MM.1S (cell line): ENCODE measurements around the gene RALGAPA2.

Source experiments
- DNase-seq: peaks from one replicate; pipeline ENCODE4 v3.0.0-alpha.2; 2015
- H2AFZ ChIP-seq: fragments of 300-600 bp; sonication (generic); 2 replicates; pipeline ENCODE4 v1.6.0; 2016; ENCODE audit warnings: antibody characterized with exemption, low read length
- H3F3A ChIP-seq: fragments of 300-600 bp; sonication (generic); 2 replicates; pipeline ENCODE4 v1.6.1; 2016; ENCODE audit warnings: mild to moderate bottlenecking, antibody characterized with exemption, low read length, moderate library complexity, mixed read lengths; ENCODE audit not compliant: insufficient read depth
- H3K27ac ChIP-seq: fragments of 300-600 bp; sonication (generic); 2 replicates; pipeline ENCODE4 v1.5.1; 2016; ENCODE audit warnings: mild to moderate bottlenecking, low read length
- H3K27me3 ChIP-seq: fragments of 300-600 bp; sonication (generic); replicated peaks from 2 replicates; pipeline ENCODE4 v1.6.0; 2016; ENCODE audit warnings: low read length; ENCODE audit not compliant: insufficient read depth
- H3K36me3 ChIP-seq: fragments of 300-600 bp; sonication (generic); replicated peaks from 2 replicates; pipeline ENCODE4 v1.6.1; 2016; ENCODE audit warnings: mild to moderate bottlenecking, low read length, mixed read lengths; ENCODE audit not compliant: insufficient read depth
- H3K4me1 ChIP-seq: fragments of 300-600 bp; sonication (generic); 2 replicates; pipeline ENCODE4 v1.6.1; 2016; ENCODE audit warnings: low read length, mixed read lengths
- H3K4me2 ChIP-seq: fragments of 300-600 bp; sonication (generic); 2 replicates; pipeline ENCODE4 v1.6.0; 2016; ENCODE audit warnings: low read depth, low read length
- H3K4me3 ChIP-seq: fragments of 300-600 bp; sonication (generic); 2 replicates; pipeline ENCODE4 v1.5.1; 2016; ENCODE audit warnings: low read length, mixed read lengths
- H3K79me2 ChIP-seq: fragments of 300-600 bp; sonication (generic); 2 replicates; pipeline ENCODE4 v1.6.1; 2016; ENCODE audit warnings: mixed run types, low read length, mixed read lengths
- H3K9ac ChIP-seq: fragments of 300-600 bp; sonication (generic); 2 replicates; pipeline ENCODE4 v1.6.1; 2016; ENCODE audit warnings: low read length, mixed read lengths
- H3K9me2 ChIP-seq: fragments of 300-600 bp; sonication (generic); replicated peaks from 2 replicates; pipeline ENCODE4 v1.6.1; 2016; ENCODE audit warnings: mild to moderate bottlenecking, low read length, mixed read lengths; ENCODE audit not compliant: insufficient read depth
- H3K9me3 ChIP-seq: fragments of 300-600 bp; sonication (generic); replicated peaks from 2 replicates; pipeline ENCODE4 v1.6.1; 2016; ENCODE audit warnings: mild to moderate bottlenecking, low read length, mixed read lengths; ENCODE audit not compliant: insufficient read depth
- H4K20me1 ChIP-seq: fragments of 300-600 bp; sonication (generic); 2 replicates; pipeline ENCODE4 v1.6.1; 2016; ENCODE audit warnings: mild to moderate bottlenecking, low read length, moderate library complexity, mixed read lengths; ENCODE audit not compliant: insufficient read depth
- EZH2 ChIP-seq: fragments of 300-600 bp; sonication (generic); optimal IDR thresholded peaks from 2 replicates; pipeline ENCODE3; 2017; ENCODE audit warnings: low read depth, mild to moderate bottlenecking, antibody characterized with exemption, low read length, mixed read lengths
- EZH2phosphoT487 ChIP-seq: fragments of 300-600 bp; sonication (generic); IDR thresholded peaks from 2 replicates; pipeline ENCODE4 v1.6.1; 2018; ENCODE audit warnings: antibody characterized with exemption, low read length
- TF ChIP-seq, protein P1 (sequence below): fragments of 300-600 bp; sonication (generic); IDR thresholded peaks from 2 replicates; pipeline ENCODE4 v1.5.1; 2016; ENCODE audit warnings: antibody characterized with exemption, low read length, mixed read lengths

RALGAPA2 gene

DNA sequence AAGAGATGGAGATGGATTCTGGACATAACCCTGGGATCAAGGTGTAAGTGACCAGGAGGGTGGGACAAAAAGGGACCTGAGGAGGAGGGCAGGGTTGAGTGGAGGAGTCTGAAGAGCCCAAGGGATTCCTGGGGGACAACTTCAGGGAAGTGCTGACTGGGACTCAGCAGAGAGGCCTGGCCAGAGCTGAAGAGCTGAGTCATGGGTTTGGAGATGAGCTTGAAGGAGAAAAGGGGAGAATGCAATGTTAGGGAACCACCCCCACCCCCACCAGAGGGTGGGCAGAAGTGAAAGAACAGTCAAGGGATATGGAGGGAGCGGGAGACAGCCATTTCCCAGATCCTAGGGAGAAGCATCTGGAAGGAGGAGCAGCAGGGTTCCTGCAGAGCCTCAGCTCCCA, 289.3 kb downstream of the RALGAPA2 start:
- TF ChIP-seq EZH2phosphoT487 = no peak
- TF ChIP-seq EZH2 = no peak
- TF ChIP-seq, protein P1, sequence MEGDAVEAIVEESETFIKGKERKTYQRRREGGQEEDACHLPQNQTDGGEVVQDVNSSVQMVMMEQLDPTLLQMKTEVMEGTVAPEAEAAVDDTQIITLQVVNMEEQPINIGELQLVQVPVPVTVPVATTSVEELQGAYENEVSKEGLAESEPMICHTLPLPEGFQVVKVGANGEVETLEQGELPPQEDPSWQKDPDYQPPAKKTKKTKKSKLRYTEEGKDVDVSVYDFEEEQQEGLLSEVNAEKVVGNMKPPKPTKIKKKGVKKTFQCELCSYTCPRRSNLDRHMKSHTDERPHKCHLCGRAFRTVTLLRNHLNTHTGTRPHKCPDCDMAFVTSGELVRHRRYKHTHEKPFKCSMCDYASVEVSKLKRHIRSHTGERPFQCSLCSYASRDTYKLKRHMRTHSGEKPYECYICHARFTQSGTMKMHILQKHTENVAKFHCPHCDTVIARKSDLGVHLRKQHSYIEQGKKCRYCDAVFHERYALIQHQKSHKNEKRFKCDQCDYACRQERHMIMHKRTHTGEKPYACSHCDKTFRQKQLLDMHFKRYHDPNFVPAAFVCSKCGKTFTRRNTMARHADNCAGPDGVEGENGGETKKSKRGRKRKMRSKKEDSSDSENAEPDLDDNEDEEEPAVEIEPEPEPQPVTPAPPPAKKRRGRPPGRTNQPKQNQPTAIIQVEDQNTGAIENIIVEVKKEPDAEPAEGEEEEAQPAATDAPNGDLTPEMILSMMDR = no peak
- Histone ChIP-seq H3F3A (peaks cover 1% of the 10 kb centered on the region; the same call in 1 of the 2 replicates), H3K27me3 (no peaks in the 10 kb centered on the region), H3K4me3 (no peak overlapping the region), H4K20me1 (no peaks in the 10 kb centered on the region), H3K9me2 (no peaks in the 10 kb centered on the region), H3K9me3 (no peaks in the 10 kb centered on the region), H3K27ac (no peak overlapping the region), H3K4me1 (peaks cover 6% of the 10 kb centered on the region), H3K4me2 (no peak overlapping the region), H3K9ac (no peak overlapping the region), H3K36me3 (no peaks in the 10 kb centered on the region), H2AFZ (no peak overlapping the region), H3K79me2 (no peaks in the 10 kb centered on the region)
- DNase-seq = no peak

DNA sequence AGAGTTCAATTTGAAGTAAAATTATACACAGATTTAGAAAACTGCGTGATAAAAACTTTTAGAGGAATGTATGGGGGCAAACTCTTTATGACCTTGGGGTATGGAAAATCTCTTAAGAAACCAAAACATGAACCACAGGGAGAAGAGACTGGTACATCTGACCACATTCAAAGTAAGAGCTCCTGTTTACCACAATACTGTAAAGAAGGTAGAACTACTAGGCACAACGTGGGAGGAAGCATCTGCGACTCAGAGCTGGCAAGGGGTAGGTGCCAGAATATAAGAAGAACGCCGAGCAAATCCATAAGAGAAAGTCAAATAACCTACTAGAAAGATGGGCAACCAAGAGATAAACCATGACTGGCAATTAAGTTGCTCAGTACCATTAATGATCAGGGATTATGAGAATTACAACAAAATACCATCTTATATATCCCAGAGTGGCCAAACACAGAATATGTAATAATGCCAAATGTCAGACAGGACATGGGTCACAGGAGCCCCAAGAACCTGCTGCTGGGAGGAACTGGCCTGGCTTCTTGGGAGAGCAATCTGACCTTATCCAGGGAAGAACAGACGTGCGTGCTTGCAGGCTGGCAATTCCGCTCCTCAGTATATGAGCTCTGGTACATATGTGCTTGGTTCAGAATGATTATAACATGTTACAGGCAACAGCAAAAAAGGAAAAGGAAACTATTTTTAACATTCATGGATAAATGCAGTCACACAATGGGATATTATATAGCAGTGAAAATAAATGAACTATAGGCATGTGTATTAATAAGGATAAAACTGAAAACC, 294.4 kb downstream of the RALGAPA2 start:
- Histone ChIP-seq H3K4me2 (peak overlapping the region; percentile 24; the same call in 1 of the 2 replicates), H3K27ac (peak overlapping the region; percentile 11; the same call in 1 of the 2 replicates), H3K27me3 (no peaks in the 10 kb centered on the region), H3K4me1 (peaks cover 18% of the 10 kb centered on the region), H4K20me1 (no peaks in the 10 kb centered on the region), H3K9me2 (no peaks in the 10 kb centered on the region), H3K79me2 (no peaks in the 10 kb centered on the region), H3K36me3 (no peaks in the 10 kb centered on the region), H3F3A (peaks cover 3% of the 10 kb centered on the region; the same call in 1 of the 2 replicates), H3K4me3 (no peak overlapping the region), H3K9ac (no peak overlapping the region), H3K9me3 (no peaks in the 10 kb centered on the region), H2AFZ (no peak overlapping the region)
- TF ChIP-seq, protein P1 = no peak
- no peak for TF ChIP-seq EZH2
- TF ChIP-seq EZH2phosphoT487 = no peak
- DNase-seq = peak; percentile 88

DNA sequence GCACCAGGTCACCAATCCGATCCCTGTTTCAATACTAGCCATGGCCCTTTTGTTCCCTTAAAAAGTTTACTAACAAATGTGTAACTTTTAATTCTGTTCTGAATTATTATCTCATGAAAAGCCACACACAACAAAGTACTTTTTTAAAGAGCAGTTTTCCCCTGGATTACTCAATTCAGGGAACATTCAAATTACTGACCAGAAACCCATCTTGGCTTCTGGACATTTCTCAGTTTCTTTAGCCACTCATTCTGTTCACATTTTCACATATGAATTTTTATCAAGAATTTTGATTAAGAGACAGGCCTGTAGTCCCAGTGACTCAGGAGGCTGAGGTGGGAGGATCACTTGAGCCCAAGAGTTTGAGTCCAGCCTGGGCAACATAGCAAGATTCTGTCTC, 297.1 kb downstream of the RALGAPA2 start:
- peaks cover 18% of the 10 kb centered on the region for H3K4me1 ChIP-seq
- H3K4me3 ChIP-seq = no peak overlapping the region
- no peak overlapping the region for H3K9ac ChIP-seq
- no peaks in the 10 kb centered on the region for H3K36me3 ChIP-seq
- no peaks in the 10 kb centered on the region for H3K27me3 ChIP-seq
- no peak overlapping the region for H3K27ac ChIP-seq
- no peak for DNase-seq
- H3K9me3 ChIP-seq = no peaks in the 10 kb centered on the region
- H4K20me1 ChIP-seq = no peaks in the 10 kb centered on the region
- no peak overlapping the region for H3K4me2 ChIP-seq
- H3K9me2 ChIP-seq = no peaks in the 10 kb centered on the region
- H3F3A ChIP-seq = peaks cover 3% of the 10 kb centered on the region; the same call in 1 of the 2 replicates
- H3K79me2 ChIP-seq = no peaks in the 10 kb centered on the region
- no peak overlapping the region for H2AFZ ChIP-seq
- TF ChIP-seq, protein P1 = no peak
- TF ChIP-seq EZH2phosphoT487 (no peak), EZH2 (no peak)
